Jurkat, Clone E6-1 (cell line): ENCODE results near the gene ABCD2. TPM values are rescaled to one million over a fixed set of nuclear protein-coding genes. Genes with fewer than 3 reads are reported as not detected.
"Not testable (repeated sequence)": the region's sequence is repeated elsewhere in the genome, so short reads cannot be mapped to it uniquely, and the experiment has no call there.

Experiments used
- DNase-seq: peaks from one replicate; pipeline ENCODE4 v3.0.0-alpha.2; 2011; ENCODE audit warnings: low read depth, low spot score
- H3K4me3 ChIP-seq: 2 replicates; pipeline ENCODE4 v1.5.1; 2011; ENCODE audit warnings: mild to moderate bottlenecking, low read length, control low read depth, moderate library complexity
- polyA plus RNA-seq: library from polyadenylated mRNA; unstranded; fragments of >200 nt; gene quantifications from one replicate; pipeline ENCODE4 v1.2.1, GENCODE V29; 2012; ENCODE audit warnings: missing spikeins; ENCODE audit not compliant: insufficient read length, insufficient read depth

The ABCD2 gene
- polyA plus RNA-seq = 0.18 TPM

DNA sequence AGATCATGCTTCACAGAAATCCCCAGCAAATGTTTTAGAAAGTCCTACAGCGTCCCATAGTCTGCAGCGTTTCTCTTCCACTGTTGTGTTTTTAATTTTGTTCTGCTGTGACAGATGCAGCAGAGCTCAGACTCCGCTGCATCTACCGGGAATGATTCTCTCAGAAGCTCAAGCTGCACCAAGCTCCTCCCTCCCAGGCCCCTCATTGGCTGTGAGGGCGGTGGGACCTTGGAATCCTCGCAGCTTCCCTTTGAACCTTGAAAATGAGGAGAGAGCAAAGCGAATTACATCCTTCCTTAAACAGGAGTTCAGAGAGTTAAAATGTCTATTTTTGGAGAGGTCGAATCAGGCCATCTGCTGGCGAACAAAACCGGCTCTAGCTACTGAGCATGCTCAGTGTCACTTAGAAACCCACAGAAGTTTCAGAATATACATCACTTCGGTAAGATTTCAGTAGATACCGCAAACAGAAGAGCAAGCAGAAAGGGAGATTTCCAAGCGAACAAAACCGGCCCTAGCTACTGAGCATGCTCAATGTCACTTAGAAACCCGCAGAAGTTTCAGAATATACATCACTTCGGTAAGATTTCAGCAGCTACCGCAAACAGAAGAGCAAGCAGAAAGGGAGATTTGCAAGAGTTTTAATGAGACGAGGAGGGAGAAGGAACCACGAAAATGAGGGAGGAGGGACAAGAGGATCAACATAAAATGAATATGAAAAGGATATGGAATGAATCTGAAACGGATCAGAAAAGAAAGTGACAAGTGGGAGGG, at the start of gene ABCD2:
Gene ABCD2 (minus strand): TSS at position 144 of the 774 bp plus-strand sequence. CDS start 188 bp downstream, outside the sequence.
- peak within 1 kb of the TSS; percentile 51 for H3K4me3 ChIP-seq
- peak; percentile 80 for DNase-seq

GRCh38 chr12:39660101-39660500, 40.5 kb upstream of the ABCD2 start:
- DNase-seq = no peak
- H3K4me3 ChIP-seq = no peak overlapping the region

DNA sequence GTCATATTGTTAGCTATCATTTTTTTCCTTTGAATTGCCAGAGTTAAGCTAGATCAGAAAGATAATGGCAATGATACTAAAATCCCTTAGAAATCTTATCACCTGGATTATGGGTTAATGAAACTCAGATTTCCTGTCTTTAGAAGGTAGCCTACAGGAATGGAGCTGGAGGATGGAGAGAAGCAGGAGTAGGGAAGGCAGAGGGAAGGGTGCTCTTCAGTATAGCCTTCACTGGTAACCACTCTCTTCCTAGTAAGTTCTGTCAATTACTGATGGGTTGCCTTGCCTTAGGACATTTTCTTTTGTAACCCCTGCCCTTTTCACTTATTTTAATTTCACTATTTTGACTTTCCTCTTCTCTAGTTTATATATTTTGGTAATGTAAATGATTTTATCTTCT, 27.8 kb upstream of the ABCD2 start:
- DNase-seq = no peak
- H3K4me3 ChIP-seq = no peak overlapping the region

DNA sequence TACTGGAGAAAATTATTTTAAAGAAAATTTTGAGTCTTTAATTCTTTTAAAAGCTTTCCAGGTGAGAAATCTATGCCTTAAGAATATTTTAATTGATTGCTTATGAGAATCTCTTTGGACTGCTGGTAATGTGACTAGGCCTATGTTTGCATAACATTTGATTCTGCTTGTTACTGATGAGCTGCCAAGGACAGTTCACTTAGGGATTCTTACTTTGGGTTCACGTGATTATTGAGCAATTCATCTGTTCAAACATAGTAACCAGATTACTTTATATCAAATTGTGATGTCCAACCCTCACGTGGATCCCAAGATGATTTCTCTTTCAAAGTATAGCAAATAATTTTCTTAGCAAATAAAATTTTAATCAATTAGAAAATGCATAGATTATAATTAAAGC, 27.4 kb upstream of the ABCD2 start:
- no peak overlapping the region for H3K4me3 ChIP-seq
- DNase-seq = no peak

DNA sequence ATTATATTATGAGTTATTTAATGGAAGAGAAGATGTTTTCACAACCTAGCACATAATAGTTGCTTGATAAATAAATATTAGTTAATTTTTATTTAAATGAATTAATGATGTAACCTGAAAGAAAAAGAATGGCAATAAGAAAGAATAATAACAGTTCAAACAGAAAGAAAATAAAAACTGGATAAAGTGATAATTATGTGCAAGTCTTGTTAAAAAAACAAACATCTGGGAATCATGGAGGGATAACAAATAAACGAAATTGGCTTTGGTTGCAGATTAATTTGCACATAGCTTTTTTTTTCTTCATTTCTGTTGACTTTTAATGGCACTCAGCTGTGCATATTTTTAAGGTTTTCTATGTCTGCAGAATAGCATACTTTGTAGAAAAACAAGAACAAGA, 23.4 kb upstream of the ABCD2 start:
- H3K4me3 ChIP-seq = no peak overlapping the region
- DNase-seq = no peak

- no peak for DNase-seq
Measured at GRCh38 chr12:39638840-39639239, 19.2 kb upstream of the ABCD2 start.

DNA sequence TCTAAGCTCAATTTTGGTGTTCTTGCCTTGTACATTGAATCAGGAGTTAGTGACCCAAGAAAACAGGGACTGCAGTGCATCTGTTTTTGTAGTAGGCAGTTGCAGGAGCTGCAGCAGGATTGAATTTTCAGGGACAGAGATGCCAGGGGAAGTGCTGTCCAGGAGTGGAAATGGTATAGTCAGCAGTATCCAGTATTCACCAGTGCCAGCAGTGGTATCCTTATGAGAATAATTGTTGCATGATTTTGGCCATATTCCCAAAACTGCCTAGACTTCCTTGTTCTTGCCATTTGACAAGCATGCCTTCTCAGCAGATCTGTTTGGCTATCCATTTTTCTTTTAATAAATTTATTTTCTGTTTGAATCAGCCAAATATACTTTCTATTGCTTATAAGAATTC, 18.6 kb upstream of the ABCD2 start:
- H3K4me3 ChIP-seq = no peak overlapping the region
- no peak for DNase-seq

More at GRCh38 chr12:39638840-39639239, 19.2 kb upstream of the ABCD2 start:
- no peak overlapping the region for H3K4me3 ChIP-seq

- DNase-seq = no peak
- H3K4me3 ChIP-seq = no peak overlapping the region
Measured at GRCh38 chr12:39632670-39633069, 13.1 kb upstream of the ABCD2 start.

- peak; percentile 29 for DNase-seq
- H3K4me3 ChIP-seq = no peak overlapping the region
Measured at GRCh38 chr12:39628836-39629235, 9.2 kb upstream of the ABCD2 start.

- DNase-seq = no peak
Measured at GRCh38 chr12:39627914-39628313, 8.3 kb upstream of the ABCD2 start.

GRCh38 chr12:39626033-39626814, 6.6 kb upstream of the ABCD2 start:
- no peak for DNase-seq
- H3K4me3 ChIP-seq = no peak overlapping the region

More at GRCh38 chr12:39627914-39628313, 8.3 kb upstream of the ABCD2 start:
- no peak overlapping the region for H3K4me3 ChIP-seq

- no peak overlapping the region for H3K4me3 ChIP-seq
- DNase-seq = no peak
Measured at GRCh38 chr12:39623919-39624318, 4.3 kb upstream of the ABCD2 start.

- not testable (repeated sequence) for DNase-seq, H3K4me3 ChIP-seq
Measured at GRCh38 chr12:39623160-39623559, 3.6 kb upstream of the ABCD2 start.

DNA sequence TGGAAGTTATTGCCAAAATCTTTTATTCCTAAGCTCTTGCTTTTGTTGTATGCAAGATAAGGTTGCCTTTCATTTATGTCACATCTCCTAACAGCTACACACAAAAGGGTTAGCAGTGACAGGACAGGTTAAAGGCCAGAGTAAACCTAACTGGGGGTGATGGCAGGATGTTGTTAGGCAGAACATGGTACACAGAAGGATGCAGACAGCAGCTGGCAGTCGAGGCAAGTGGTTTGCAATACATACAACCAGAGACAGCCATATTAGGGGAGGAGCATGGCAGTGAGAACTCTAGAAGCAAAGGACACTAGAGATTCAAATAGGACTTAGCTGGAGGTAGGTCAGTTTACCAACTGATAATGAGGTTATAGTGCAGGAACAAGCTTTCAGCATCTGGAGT, 2.7 kb upstream of the ABCD2 start:
- DNase-seq = no peak
- no peak overlapping the region for H3K4me3 ChIP-seq

GRCh38 chr12:39621670-39622069, 2.1 kb upstream of the ABCD2 start:
- no peak for DNase-seq
- no peak overlapping the region for H3K4me3 ChIP-seq

GRCh38 chr12:39620659-39621658, 1.4 kb upstream of the ABCD2 start:
- no peak for DNase-seq
- H3K4me3 ChIP-seq = peak overlapping the region; percentile 51

GRCh38 chr12:39619316-39619659, 315 bp downstream of the ABCD2 start:
- DNase-seq = no peak
- H3K4me3 ChIP-seq = peak overlapping the region; percentile 51

GRCh38 chr12:39618701-39619100, 902 bp downstream of the ABCD2 start:
- H3K4me3 ChIP-seq = no peak overlapping the region
- DNase-seq = no peak

- no peak overlapping the region for H3K4me3 ChIP-seq
- no peak for DNase-seq
Measured at GRCh38 chr12:39617887-39618286, 1.7 kb downstream of the ABCD2 start.
